PC-3 (cell line): Measurements from ENCODE around the gene GALNT10. TPM values are rescaled to one million over a fixed set of nuclear protein-coding genes. Genes with fewer than 3 reads are reported as not detected.

Experiments
- ATAC-seq: fragments of 200-7000 bp; cut with Tn5 transposase; 2 replicates; pipeline ENCODE4 v1.9.1; 2020; ENCODE audit warnings: mild to moderate bottlenecking, moderate library complexity
- BruUV-seq: library from RNA; stranded (reverse); fragments of 400-500 nt; replicated peaks from 2 replicates; lab custom pipeline; 2021; lab: Mats Ljungman, UMichigan
- CTCF ChIA-PET: fragments of 300-600 bp; sonication (Branson Sonifier 250); formaldehyde crosslinking; loops from one replicate; lab custom pipeline; 2022; ENCODE audit warnings: antibody characterized with exemption; lab: Charles Lee
- POLR2A ChIA-PET: fragments of 300-600 bp; sonication (Branson Sonifier 250); formaldehyde crosslinking; loops from one replicate; lab custom pipeline; 2022; ENCODE audit warnings: antibody characterized with exemption; ENCODE audit not compliant: unreplicated experiment; lab: Charles Lee
- DNase-seq: peaks from one replicate; pipeline ENCODE4 v3.0.0-alpha.2; 2015
- H2AFZ ChIP-seq: fragments of 300-600 bp; sonication (generic); 2 replicates; pipeline ENCODE4 v1.6.0; 2016; ENCODE audit warnings: antibody characterized with exemption, low read length
- H3F3A ChIP-seq: fragments of 300-600 bp; sonication (generic); one replicate; pipeline ENCODE4 v1.6.0; 2017; ENCODE audit warnings: antibody characterized with exemption, low read length, control low read depth, mild to moderate bottlenecking; ENCODE audit not compliant: unreplicated experiment
- H3K27ac ChIP-seq: fragments of 300-600 bp; sonication (generic); 2 replicates; pipeline ENCODE4 v1.5.1; 2016; ENCODE audit warnings: mild to moderate bottlenecking, low read length
- H3K27me3 ChIP-seq: fragments of 300-600 bp; sonication (generic); 2 replicates; pipeline ENCODE4 v1.6.1; 2016; ENCODE audit warnings: low read length, mixed read lengths
- H3K36me3 ChIP-seq: fragments of 300-600 bp; sonication (generic); 2 replicates; pipeline ENCODE4 v1.6.1; 2016; ENCODE audit warnings: low read depth, mixed run types, low read length, mixed read lengths
- H3K4me1 ChIP-seq: fragments of 300-600 bp; sonication (generic); 2 replicates; pipeline ENCODE4 v1.5.1; 2016; ENCODE audit warnings: low read length; ENCODE audit not compliant: insufficient read depth
- H3K4me2 ChIP-seq: fragments of 300-600 bp; sonication (generic); 2 replicates; pipeline ENCODE4 v1.6.0; 2016; ENCODE audit warnings: low read length
- H3K4me3 ChIP-seq: fragments of 300-600 bp; sonication (generic); 2 replicates; pipeline ENCODE4 v1.5.1; 2016; ENCODE audit warnings: mild to moderate bottlenecking, low read length, mixed read lengths
- H3K79me2 ChIP-seq: fragments of 300-600 bp; sonication (generic); 2 replicates; pipeline ENCODE4 v1.6.1; 2017; ENCODE audit warnings: low read length, mixed read lengths
- H3K9ac ChIP-seq: fragments of 300-600 bp; sonication (generic); 2 replicates; pipeline ENCODE4 v1.6.0; 2016; ENCODE audit warnings: mild to moderate bottlenecking, low read length
- H3K9me2 ChIP-seq: fragments of 300-600 bp; sonication (generic); replicated peaks from 2 replicates; pipeline ENCODE4 v1.6.1; 2016; ENCODE audit warnings: mixed run types, low read length, mixed read lengths
- H3K9me3 ChIP-seq: fragments of 300-600 bp; sonication (generic); 2 replicates; pipeline ENCODE4 v1.6.1; 2016; ENCODE audit warnings: low read length, mixed read lengths
- H4K20me1 ChIP-seq: fragments of 300-600 bp; sonication (generic); 2 replicates; pipeline ENCODE4 v1.6.1; 2016; ENCODE audit warnings: low read length, mixed read lengths
- CTCF ChIP-seq: fragments of 300-600 bp; sonication (generic); conservative IDR thresholded peaks from 2 replicates; pipeline ENCODE4 v1.5.1; 2017; ENCODE audit warnings: antibody characterized with exemption, low read depth, mild to moderate bottlenecking, low read length
- EZH2 ChIP-seq: fragments of 300-600 bp; sonication (generic); IDR thresholded peaks from one replicate; pipeline ENCODE4 v1.6.1; 2017; ENCODE audit warnings: antibody characterized with exemption, mild to moderate bottlenecking, low read length; ENCODE audit not compliant: unreplicated experiment
- EZH2phosphoT487 ChIP-seq: fragments of 300-600 bp; sonication (generic); IDR thresholded peaks from 2 replicates; pipeline ENCODE4 v1.6.1; 2018; ENCODE audit warnings: mild to moderate bottlenecking, antibody characterized with exemption, low read length, borderline replicate concordance
- intact Hi-C: fragments of 100-400 bp; cut with micrococcal nuclease; formaldehyde crosslinking; loops from 2 replicates; pipeline ENCODE4 v1.9.0; 2023
- total RNA-seq: library from RNA; depleted of rRNA; stranded (reverse); fragments of >200 nt; gene quantifications from 2 replicates; pipeline ENCODE4 v1.2.3, GENCODE V29; 2014

GALNT10 gene
- total RNA-seq, 1 experiment from 2014 or later = 46.2 TPM

GRCh38 chr5:154196955-154197652 is 6.6 kb downstream of the GALNT10 start:
- Histone ChIP-seq H3K27ac (peak overlapping the region; percentile 99), H3K36me3 (peaks cover 15% of the 10 kb centered on the region; the same call in 1 of the 2 replicates), H3K79me2 (peaks cover 78% of the 10 kb centered on the region), H3K9ac (peak overlapping the region; percentile 39; the same call in 1 of the 2 replicates), H3K27me3 (no peaks in the 10 kb centered on the region), H3F3A (peaks cover 5% of the 10 kb centered on the region), H3K4me1 (peaks cover 75% of the 10 kb centered on the region), H3K9me2 (no peaks in the 10 kb centered on the region), H4K20me1 (peaks cover under 1% of the 10 kb centered on the region; the same call in 1 of the 2 replicates), H3K9me3 (no peaks in the 10 kb centered on the region), H3K4me3 (peak overlapping the region; percentile 47; the same call in 1 of the 2 replicates), H3K4me2 (peak overlapping the region; percentile 73), H2AFZ (no peak overlapping the region)
- BruUV-seq = no TSS peak
- no peak for TF ChIP-seq EZH2phosphoT487
- TF ChIP-seq EZH2 = no peak
- peak; percentile 44 for TF ChIP-seq CTCF
- ChIA-PET CTCF (interaction anchor here (0.6 to 1.9 kb wide), 3 partner anchors 18 to 208 kb away, joined by 4 to 9 read pairs (median 5); no protein-coding TSS in a partner anchor), POLR2A (no interaction called here)
- ATAC-seq (peak; percentile 7; the same call in 1 of the 2 replicates), DNase-seq (no peak)
- intact Hi-C loops = no loop called here

- no peaks in the 10 kb centered on the region for H3K27me3 ChIP-seq
- peaks cover 15% of the 10 kb centered on the region; the same call in 1 of the 2 replicates for H3K36me3 ChIP-seq
- peak overlapping the region; percentile 47; the same call in 1 of the 2 replicates for H3K4me3 ChIP-seq
- peak; percentile 94 for DNase-seq
- peak overlapping the region; percentile 99 for H3K27ac ChIP-seq
- H3K4me1 ChIP-seq = peaks cover 66% of the 10 kb centered on the region
- BruUV-seq = no TSS peak
- intact Hi-C loops = loop anchor here (1.0 to 2.0 kb wide), 3 partner anchors 17 to 208 kb away; no protein-coding TSS in a partner anchor
- H2AFZ ChIP-seq = no peak overlapping the region
- CTCF ChIA-PET = interaction anchor here (1.4 to 1.9 kb wide), 2 partner anchors 126 to 207 kb away, joined by 5 to 9 read pairs; no protein-coding TSS in a partner anchor
- H3F3A ChIP-seq = peaks cover 5% of the 10 kb centered on the region
- TF ChIP-seq EZH2 (no peak), CTCF (no peak), EZH2phosphoT487 (0 out of 2 replicates have a peak, but pooled peaks have one; percentile 44)
- no peaks in the 10 kb centered on the region for H4K20me1 ChIP-seq
- H3K9me2 ChIP-seq = no peaks in the 10 kb centered on the region
- peak overlapping the region; percentile 39; the same call in 1 of the 2 replicates for H3K9ac ChIP-seq
- H3K9me3 ChIP-seq = no peaks in the 10 kb centered on the region
- peaks cover 77% of the 10 kb centered on the region for H3K79me2 ChIP-seq
- peak; percentile 70 for ATAC-seq
- POLR2A ChIA-PET = no interaction called here
- H3K4me2 ChIP-seq = peak overlapping the region; percentile 82
Observed at GRCh38 chr5:154197801-154198491, 7.4 kb downstream of the GALNT10 start.
